IPS-18c (cell line): ENCODE measurements around the gene RPL6.
"Not testable (repeated sequence)": the region's sequence is repeated elsewhere in the genome, so short reads cannot be mapped to it uniquely, and the experiment has no call there.

ENCODE experiments used
- H3K4me3 ChIP-seq: 2 replicates; pipeline ENCODE4 v1.7.0; 2013; ENCODE audit warnings: low read depth, mild to moderate bottlenecking, low read length, moderate library complexity; ENCODE audit not compliant: insufficient read depth
- H3K9me3 ChIP-seq: one replicate; pipeline ENCODE4 v1.6.1; 2013; ENCODE audit warnings: mild to moderate bottlenecking, low read length, moderate library complexity; ENCODE audit not compliant: control insufficient read depth, insufficient read depth

The RPL6 gene

GRCh38 chr12:112409064-112409905 is at the start of gene RPL6:
Gene RPL6, minus strand, starts transcription at chr12:112409605. Its CDS starts 949 bp downstream, at chr12:112408656.
- Histone ChIP-seq H3K4me3 (peak within 1 kb of the TSS; percentile 99), H3K9me3 (no peaks in the 10 kb centered on the region)

DNA sequence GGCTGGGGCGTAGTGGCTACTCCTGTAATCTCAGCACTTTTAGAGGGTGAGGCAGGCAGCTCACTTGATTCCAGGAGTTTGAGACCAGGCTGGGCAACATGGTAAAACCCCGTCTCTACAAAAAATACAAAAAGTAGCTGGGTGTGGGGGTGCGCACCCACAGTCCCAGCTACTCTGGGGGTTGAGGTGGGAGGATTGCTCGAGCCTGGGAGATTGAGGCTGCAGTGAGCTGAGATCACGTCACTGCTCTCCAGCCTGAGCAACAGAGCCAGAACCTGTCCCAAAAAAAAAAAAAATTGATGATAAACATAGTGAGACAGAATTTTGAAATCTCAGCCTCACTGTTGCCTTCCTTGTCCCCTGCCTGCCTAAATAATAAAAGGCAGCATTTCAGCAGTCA is 49.3 kb upstream of the RPL6 start:
- Histone ChIP-seq H3K9me3 (no peaks in the 10 kb centered on the region), H3K4me3 (no peak overlapping the region)

GRCh38 chr12:112458330-112458729 is 48.9 kb upstream of the RPL6 start:
- H3K4me3 ChIP-seq = no peak overlapping the region
- no peaks in the 10 kb centered on the region for H3K9me3 ChIP-seq

DNA sequence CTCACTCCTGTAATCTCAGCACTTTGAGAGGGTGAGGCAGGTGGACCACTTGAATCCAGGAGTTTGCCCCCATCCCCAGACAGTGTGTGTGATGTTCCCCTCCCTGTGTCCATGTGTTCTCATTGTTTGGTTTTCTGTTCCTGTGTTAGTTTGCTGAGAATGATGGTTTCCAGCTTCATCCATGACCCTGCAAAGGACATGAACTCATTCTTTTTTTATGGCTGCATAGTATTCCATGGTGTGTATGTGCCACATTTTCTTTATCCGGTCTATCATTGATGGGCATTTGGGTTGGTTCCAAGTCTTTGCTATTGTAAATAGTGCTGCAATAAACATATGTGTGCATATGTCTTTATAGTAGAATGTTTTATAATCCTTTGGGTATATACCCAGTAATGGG is 47.7 kb upstream of the RPL6 start:
- not testable (repeated sequence) for H3K4me3 ChIP-seq

GRCh38 chr12:112456029-112456428 is 46.6 kb upstream of the RPL6 start:
- Histone ChIP-seq H3K4me3 (no peak overlapping the region), H3K9me3 (no peaks in the 10 kb centered on the region)

More for the DNA sequence above, 47.7 kb upstream of the RPL6 start:
- not testable (repeated sequence) for H3K9me3 ChIP-seq

DNA sequence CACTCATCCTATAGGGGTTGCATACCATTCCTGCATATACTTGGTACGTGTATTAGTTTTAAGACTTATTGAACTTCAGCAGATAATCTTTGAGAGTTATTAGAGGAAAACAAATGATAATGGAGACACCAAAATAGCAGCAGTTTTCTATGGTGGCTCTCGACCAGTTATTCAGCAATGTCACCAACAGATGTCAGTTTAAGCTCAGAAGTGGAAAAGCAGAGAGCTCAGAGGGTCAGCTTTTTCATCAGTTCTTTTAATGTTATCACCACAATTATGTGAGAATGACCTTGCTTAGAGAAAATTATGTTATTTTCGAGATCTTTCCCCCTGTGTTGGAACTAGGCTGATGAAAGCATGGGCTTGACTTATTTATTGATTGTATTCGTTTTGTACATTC is 41.3 kb upstream of the RPL6 start:
- Histone ChIP-seq H3K9me3 (no peaks in the 10 kb centered on the region), H3K4me3 (no peak overlapping the region)

GRCh38 chr12:112448165-112448564 is 38.8 kb upstream of the RPL6 start:
- not testable (repeated sequence) for H3K9me3 ChIP-seq, H3K4me3 ChIP-seq

GRCh38 chr12:112447106-112447505 is 37.7 kb upstream of the RPL6 start:
- H3K4me3 ChIP-seq = no peak overlapping the region
- H3K9me3 ChIP-seq = no peaks in the 10 kb centered on the region

DNA sequence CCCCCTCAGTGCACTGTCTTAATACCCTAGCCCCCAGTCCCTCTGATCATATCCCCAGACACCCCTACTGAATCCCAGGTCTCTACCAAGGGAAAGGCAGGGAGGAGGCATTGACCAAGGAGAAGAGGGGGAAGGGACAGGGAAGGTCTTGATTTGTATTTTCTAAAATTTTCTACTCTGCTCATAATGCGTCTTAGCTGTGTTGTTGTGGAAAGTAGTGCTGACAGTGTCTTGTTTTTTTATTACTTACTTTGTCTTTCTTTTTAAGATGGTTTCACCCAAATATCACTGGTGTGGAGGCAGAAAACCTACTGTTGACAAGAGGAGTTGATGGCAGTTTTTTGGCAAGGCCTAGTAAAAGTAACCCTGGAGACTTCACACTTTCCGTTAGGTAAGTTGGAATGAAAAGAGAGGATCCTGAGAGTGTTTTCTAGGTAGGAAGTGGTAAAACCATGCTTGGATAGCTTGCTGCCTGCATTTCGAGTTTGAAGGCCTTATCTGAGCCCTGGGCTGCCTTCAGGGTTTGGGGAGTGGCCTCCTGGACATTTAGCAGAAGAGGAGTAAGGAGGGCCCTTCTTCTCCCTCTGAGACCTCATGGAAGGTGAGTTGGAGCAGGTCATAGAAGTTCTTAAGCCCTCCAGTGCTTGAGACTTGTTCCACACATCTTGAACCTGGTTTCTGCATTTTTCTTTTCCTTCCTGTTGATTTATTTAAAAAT is 36.8 kb upstream of the RPL6 start:
- Histone ChIP-seq H3K4me3 (no peak overlapping the region), H3K9me3 (no peaks in the 10 kb centered on the region)

GRCh38 chr12:112443916-112444315 is 34.5 kb upstream of the RPL6 start:
- Histone ChIP-seq H3K9me3 (no peaks in the 10 kb centered on the region), H3K4me3 (no peak overlapping the region)

DNA sequence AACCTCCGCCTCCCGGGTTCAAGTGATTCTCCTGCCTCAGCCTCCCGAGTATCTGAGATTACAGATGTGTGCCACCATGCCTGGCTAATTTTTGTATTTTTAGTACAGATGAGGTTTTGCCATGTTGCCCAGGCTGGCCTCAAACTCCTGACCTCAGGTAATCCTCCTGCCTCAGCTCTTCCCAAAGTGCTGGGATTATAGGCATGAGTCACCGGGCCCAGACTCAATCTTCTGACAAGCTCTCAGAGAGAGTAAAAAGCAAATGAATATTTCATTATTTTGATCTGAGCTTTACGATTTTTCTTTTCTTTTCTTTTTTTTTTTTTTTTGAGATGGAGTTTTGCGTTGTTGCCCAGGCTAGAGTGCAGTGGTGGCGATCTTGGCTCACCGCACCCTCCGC is 31.2 kb upstream of the RPL6 start:
- not testable (repeated sequence) for H3K4me3 ChIP-seq, H3K9me3 ChIP-seq

DNA sequence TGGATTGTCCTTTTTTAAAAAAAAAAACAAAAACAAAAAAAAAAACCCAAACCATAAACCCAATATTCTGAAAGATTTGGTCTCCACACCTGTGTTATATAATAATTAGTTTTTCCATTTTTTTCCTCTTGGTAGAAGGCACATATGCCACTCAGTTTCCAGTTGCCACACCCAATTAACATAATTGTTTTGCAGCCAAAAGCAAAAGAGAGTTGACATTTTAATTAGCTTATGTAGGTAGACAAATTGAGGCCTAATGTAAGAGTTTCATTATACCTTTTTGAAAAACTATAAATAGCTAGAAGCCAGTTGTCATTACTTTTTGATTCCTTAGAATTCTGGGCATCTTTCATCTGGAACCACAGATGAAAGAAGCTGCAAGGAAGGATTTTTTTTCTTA is 30.4 kb upstream of the RPL6 start:
- H3K9me3 ChIP-seq = peaks cover 1% of the 10 kb centered on the region
- no peak overlapping the region for H3K4me3 ChIP-seq

DNA sequence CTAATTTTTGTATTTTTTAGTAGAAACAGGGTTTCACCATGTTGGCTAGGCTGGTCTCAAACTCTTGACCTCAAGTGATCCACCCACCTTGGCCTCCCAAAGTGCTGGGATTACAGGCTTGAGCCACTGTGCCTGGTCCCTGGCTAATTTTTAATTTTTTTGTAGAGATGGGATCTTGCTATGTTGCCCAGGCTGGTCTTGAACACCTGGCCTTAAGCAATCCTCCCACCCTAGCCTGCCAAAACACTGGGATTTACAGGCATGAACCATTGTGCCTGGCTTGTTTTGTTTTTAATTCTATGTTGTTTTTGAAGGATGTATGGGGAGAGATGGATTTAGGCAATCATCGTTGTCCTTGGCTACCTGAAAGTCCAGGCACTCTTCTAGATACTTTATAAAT is 29.2 kb upstream of the RPL6 start:
- not testable (repeated sequence) for H3K4me3 ChIP-seq, H3K9me3 ChIP-seq

DNA sequence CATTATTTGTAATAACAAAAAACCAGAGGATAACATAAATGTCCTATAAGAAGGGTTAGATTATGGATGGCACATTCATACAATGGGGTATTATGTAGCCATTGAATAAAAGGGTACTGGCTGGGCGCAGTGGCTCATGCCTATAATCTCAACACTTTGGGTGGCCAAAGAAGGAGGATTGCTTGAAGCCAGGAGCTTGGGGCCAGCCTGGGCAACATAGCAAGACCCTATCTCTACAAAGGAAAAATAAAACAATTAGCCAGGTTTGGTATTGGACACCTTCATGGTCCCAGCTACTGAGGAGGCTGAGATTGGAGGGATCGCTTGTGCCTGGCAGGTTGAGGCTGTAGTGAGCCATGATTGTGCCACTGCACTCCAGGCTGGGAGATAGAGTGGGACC is 24.1 kb upstream of the RPL6 start:
- Histone ChIP-seq H3K9me3 (peaks cover 2% of the 10 kb centered on the region), H3K4me3 (no peak overlapping the region)

- Histone ChIP-seq H3K4me3 (no peak overlapping the region), H3K9me3 (peaks cover 2% of the 10 kb centered on the region)
Observed at GRCh38 chr12:112431965-112432364, 22.6 kb upstream of the RPL6 start.

- Histone ChIP-seq H3K4me3 (no peak overlapping the region), H3K9me3 (peaks cover 2% of the 10 kb centered on the region)
Observed at GRCh38 chr12:112430929-112431328, 21.5 kb upstream of the RPL6 start.

DNA sequence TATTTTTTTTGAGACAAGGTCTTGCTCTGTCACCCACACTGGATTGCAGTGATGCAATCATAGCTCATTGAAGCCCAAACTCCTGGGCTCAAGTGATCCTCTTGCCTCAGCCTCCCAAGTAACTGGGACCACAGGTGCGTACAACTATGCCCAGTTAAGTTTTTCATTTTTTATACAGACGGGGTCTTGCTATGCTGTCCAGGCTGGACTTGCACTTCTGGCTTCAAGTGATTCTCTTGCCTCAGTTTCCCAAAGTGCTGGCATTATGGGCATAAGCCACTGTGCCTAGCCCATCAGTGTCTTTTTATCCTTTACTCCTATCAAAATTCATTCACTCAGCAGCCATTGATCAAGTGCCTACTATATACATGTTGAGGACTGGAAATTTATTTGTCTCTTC is 18.4 kb upstream of the RPL6 start:
- no peaks in the 10 kb centered on the region for H3K9me3 ChIP-seq
- H3K4me3 ChIP-seq = no peak overlapping the region

- H3K9me3 ChIP-seq = no peaks in the 10 kb centered on the region
- H3K4me3 ChIP-seq = no peak overlapping the region
Observed at GRCh38 chr12:112425582-112426382, 16.4 kb upstream of the RPL6 start.
